Ishikawa (cell line): Measurements from ENCODE around the gene LAMC3.

ENCODE experiments used
- CEBPB ChIP-seq: IDR thresholded peaks from 2 replicates; pipeline ENCODE4 v1.6.1; 2012
- CREB1 ChIP-seq: IDR thresholded peaks from 2 replicates; pipeline ENCODE4 v1.6.1; 2012; ENCODE audit warnings: low read depth
- EGR1 ChIP-seq: IDR thresholded peaks from 2 replicates; pipeline ENCODE4 v1.6.1; 2012
- EP300 ChIP-seq: IDR thresholded peaks from 2 replicates; pipeline ENCODE4 v1.6.1; 2012; ENCODE audit warnings: borderline replicate concordance
- FOXM1 ChIP-seq: IDR thresholded peaks from 2 replicates; pipeline ENCODE4 v1.6.1; 2012; ENCODE audit warnings: low read depth, borderline replicate concordance
- MAX ChIP-seq: IDR thresholded peaks from 2 replicates; pipeline ENCODE4 v1.6.1; 2012
- NFIC ChIP-seq: IDR thresholded peaks from 2 replicates; pipeline ENCODE4 v1.6.1; 2012
- RAD21 ChIP-seq: IDR thresholded peaks from 2 replicates; pipeline ENCODE4 v1.6.1; 2012; ENCODE audit warnings: low read depth
- REST ChIP-seq: IDR thresholded peaks from 2 replicates; pipeline ENCODE4 v1.6.1; 2012; ENCODE audit warnings: low read depth, mild to moderate bottlenecking
- TAF1 ChIP-seq: IDR thresholded peaks from 2 replicates; pipeline ENCODE4 v1.6.1; 2012; ENCODE audit warnings: low read depth, mild to moderate bottlenecking
- TEAD4 ChIP-seq: IDR thresholded peaks from 2 replicates; pipeline ENCODE4 v1.6.1; 2012
- USF1 ChIP-seq: IDR thresholded peaks from 2 replicates; pipeline ENCODE4 v1.6.1; 2012

GRCh38 chr9:131015112-131015511, 6.1 kb downstream of the LAMC3 start:
- TF ChIP-seq REST (no peak), EP300 (no peak), FOXM1 (no peak), CREB1 (no peak), CEBPB (no peak), TAF1 (no peak), USF1 (no peak), TEAD4 (no peak), MAX (no peak), NFIC (no peak), EGR1 (no peak), RAD21 (no peak)
